ENCODE data around the gene NEO1. TPM values are rescaled to one million over a fixed set of nuclear protein-coding genes. Genes with fewer than 3 reads are reported as not detected.

NEO1 gene
- total RNA-seq, 1 donor from 2014 or later: 31.0 TPM

DNA sequence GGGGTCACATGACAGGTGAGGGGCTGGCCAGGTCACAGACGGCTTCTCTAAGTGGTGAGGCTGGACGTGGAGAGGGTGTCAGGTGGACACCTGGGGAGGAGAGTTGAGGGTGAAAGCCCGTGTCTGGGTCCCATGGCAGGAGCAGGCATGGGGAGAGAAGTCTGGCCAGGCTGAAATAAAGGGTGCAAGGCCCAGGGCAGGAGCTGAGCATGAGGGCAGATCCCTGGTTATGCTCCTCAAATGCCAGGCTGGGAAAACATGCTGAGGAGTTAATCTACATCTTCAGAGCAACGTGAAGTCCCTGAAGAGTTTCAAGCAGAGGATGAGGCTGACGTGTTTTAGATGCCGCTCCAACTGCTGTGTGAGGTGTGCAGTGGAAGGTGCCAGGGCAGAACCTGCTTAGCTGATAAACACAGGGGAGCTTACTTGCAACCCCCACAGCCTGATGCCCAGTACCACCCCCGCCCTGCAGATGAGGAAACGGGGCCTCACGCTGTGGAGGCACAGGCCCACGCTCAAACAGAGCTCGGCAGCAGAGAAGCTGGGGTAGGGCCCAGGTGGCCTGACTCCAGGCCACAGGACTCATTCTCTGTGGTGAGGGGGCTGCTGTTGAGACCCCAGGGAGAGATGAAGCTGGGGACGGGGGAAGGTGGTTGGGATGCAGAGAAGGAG lies 276.0 kb downstream of the NEO1 start:
- TF ChIP-seq, protein P1, sequence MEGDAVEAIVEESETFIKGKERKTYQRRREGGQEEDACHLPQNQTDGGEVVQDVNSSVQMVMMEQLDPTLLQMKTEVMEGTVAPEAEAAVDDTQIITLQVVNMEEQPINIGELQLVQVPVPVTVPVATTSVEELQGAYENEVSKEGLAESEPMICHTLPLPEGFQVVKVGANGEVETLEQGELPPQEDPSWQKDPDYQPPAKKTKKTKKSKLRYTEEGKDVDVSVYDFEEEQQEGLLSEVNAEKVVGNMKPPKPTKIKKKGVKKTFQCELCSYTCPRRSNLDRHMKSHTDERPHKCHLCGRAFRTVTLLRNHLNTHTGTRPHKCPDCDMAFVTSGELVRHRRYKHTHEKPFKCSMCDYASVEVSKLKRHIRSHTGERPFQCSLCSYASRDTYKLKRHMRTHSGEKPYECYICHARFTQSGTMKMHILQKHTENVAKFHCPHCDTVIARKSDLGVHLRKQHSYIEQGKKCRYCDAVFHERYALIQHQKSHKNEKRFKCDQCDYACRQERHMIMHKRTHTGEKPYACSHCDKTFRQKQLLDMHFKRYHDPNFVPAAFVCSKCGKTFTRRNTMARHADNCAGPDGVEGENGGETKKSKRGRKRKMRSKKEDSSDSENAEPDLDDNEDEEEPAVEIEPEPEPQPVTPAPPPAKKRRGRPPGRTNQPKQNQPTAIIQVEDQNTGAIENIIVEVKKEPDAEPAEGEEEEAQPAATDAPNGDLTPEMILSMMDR (conservative IDR thresholded peaks at IDR 0.05; ENCODE audit: low read depth, low read length): no peak
- no peak overlapping the region for H3K4me3 ChIP-seq (ENCODE audit: low read depth, low read length)
- no peak for DNase-seq (ENCODE audit: low read depth)

DNA sequence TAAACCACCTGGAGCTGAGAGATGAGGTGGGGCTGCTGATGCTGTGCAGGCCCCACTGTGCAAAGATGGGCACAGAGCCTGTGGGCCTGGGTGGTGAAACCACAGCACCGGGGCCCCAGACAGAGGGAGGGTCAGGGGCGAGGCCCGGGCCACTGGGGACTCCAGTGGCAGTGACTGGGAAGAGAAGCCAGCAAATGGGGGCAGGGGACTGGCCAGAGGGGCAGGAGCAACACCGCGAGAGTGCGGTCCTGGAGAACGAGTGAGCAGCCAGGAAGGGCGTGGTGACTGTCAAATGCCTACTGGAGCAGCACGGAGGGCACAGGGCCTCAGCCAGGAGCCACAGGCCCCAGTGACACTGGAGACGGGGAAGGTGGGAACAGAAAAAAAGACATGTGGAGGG lies 276.7 kb downstream of the NEO1 start:
- TF ChIP-seq, protein P1 (conservative IDR thresholded peaks at IDR 0.05; ENCODE audit: low read depth, low read length): no peak
- H3K4me3 ChIP-seq (ENCODE audit: low read depth, low read length): no peak overlapping the region
- no peak for DNase-seq (ENCODE audit: low read depth)

DNA sequence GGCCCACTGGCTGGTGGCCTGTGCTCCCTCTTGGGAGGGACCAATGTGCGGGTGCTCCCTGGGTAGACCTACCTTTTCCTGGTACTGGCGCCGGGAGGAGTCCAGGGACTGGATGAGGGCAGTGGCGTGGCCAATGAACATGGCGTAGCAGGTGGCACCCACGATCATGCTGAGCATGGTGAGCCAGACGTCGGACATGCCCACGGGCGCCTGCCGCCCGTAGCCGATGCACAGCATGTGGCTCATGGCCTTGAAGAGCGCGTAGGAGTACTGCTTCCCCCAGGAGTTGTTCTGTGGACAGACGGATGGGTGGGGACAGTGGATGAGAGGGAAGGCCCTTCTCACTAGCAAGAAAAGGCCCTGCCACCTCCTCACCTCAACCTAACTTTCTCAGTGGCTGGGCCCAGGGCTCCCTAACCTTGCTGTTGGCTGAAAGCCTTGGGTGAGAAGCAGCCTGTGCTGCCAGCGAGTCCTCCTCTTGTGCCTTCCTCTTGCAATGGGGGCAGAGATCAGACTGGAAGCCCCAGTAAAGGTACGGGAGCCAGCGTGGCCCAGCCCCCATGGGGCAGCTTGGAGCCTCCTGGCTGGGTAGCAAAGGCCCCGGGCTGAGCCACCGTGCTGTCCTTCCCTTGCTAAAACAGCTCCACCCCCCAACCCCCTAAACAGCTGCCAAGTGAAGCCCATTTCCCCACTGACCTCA lies 277.4 kb downstream of the NEO1 start:
- TF ChIP-seq, protein P1 (conservative IDR thresholded peaks at IDR 0.05; ENCODE audit: low read depth, low read length): no peak
- H3K4me3 ChIP-seq (ENCODE audit: low read depth, low read length): no peak overlapping the region
- no peak for DNase-seq (ENCODE audit: low read depth)

DNA sequence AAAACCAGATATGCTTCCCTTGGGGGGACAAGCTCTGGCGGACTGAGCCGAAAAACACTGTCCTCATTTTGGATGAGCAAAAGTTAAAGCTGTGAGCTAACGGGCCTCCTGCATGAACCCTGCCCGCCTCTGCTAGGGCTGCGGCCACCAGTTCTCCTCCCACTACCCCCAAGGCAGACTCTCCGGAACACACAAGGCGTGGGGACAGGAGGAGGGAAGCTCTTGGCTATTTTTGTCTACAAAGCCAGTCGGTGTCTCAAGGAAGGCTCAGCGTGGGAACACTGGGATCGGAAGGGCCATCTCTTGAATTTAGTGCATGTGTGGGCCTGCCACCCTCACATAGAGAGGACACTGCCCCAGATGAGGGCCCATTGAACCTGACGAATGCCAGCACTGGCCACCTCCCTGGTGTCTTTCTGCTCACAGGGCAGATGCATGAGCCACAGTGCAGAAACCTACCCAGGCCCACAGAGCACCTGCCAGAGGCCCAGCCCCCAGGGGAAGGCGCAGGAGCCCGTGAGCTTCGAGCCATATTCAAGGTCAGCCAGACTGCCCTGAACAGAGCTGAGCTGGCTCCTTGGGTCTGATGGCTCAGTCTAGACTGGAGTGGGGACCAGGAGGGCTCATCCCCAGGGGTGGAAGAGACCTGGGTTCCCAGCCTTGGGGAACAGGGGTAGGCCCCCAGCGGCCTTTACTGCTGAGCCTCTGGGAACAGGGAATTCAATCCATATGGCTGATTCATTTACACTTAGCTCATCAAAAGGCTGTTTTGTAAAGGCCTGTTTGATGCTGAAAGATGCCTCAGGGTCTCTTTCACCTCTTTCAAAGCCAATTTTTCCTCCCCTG lies 278.2 kb downstream of the NEO1 start:
- TF ChIP-seq, protein P1 (conservative IDR thresholded peaks at IDR 0.05; ENCODE audit: low read depth, low read length): no peak
- DNase-seq (ENCODE audit: low read depth): no peak
- no peak overlapping the region for H3K4me3 ChIP-seq (ENCODE audit: low read depth, low read length)

DNA sequence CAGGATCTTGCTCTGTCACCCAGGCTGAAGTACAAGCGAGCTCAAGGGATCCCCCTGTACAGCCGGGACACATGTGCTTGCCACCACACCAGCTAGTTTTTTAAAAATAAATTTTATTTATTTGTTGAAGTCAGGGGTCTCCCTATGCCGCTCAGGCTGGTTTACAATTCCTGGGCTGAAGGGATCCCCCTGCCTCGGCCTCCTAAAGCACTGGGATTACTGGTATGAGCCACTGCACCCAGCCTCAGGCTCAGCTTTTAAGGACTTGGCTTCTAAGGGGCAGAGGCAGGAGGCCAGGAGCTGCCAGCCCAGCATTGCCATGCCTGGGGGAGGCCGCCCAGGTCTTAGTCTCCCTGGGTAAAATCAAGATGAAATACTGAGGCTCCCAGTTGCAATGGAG lies 279.2 kb downstream of the NEO1 start:
- no peak overlapping the region for H3K4me3 ChIP-seq (ENCODE audit: low read depth, low read length)
- no peak for DNase-seq (ENCODE audit: low read depth)
- TF ChIP-seq, protein P1 (conservative IDR thresholded peaks at IDR 0.05; ENCODE audit: low read depth, low read length): no peak

DNA sequence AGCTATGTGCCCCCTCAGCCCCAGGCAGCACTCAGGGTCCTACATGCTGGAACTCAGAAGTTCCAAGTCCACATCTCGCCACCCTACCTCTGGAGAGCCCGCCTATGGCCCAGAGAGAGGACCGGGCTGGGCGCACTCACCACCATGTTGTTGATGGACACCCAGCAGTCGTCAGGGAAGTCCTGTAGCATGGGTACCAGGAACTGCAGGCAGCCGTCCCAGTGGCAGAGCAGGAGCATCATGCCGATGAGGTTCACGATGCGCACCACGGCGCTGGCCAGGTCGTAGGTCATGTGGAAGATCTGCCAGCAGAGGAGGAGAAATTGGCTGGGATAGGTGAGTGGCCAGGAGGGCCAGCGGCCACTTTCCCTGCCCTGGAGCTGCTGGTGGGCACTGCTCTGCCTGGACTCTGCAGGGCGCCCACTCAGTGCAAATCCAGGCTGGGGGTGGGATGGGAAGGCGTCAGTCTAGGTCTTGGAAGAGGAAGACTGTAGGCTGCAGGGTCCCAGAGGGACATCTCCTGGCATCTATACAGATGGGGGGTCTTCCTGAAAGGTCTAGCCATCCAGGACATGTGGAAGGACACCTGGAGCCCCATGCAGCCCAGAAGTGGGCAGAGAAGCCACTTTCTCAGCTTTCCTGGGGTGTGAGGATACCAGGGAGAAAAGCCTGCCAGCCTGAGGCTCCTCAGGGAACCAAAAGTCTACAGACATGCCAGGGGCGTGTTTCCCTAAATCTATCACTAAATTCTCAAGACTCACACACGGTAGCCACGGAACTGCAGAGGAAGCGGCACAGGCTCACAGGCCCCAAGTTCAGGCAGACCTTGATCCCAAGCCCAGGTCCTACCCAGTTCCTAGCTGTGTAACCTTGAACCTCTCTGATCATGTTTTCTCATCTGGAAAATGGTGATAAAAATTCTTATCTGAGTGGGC lies 280.0 kb downstream of the NEO1 start:
- DNase-seq (ENCODE audit: low read depth): no peak
- H3K4me3 ChIP-seq (ENCODE audit: low read depth, low read length): no peak overlapping the region
- TF ChIP-seq, protein P1 (conservative IDR thresholded peaks at IDR 0.05; ENCODE audit: low read depth, low read length): no peak

Data from epithelial cell of proximal tubule (primary cell).